Mononuclear cell (primary cell): ENCODE results near the gene GRIN1. TPM values are rescaled to one million over a fixed set of nuclear protein-coding genes. Genes with fewer than 3 reads are reported as not detected.

Experiments
- H3K27me3 ChIP-seq: 2 replicates; pipeline ENCODE4 v1.6.0; 2011; ENCODE audit warnings: low read length, control low read depth; ENCODE audit not compliant: insufficient read depth
- H3K4me1 ChIP-seq: 2 replicates; pipeline ENCODE4 v1.5.1; 2011; ENCODE audit warnings: mild to moderate bottlenecking, low read length, control low read depth; ENCODE audit not compliant: insufficient read depth
- H3K4me3 ChIP-seq: 2 replicates; pipeline ENCODE4 v1.5.1; 2011; ENCODE audit warnings: mild to moderate bottlenecking, low read length, moderate library complexity
- H3K9me3 ChIP-seq: 2 replicates; pipeline ENCODE4 v1.5.1; 2011; ENCODE audit warnings: low read depth, mild to moderate bottlenecking, control low read depth, low read length
- total RNA-seq: library from RNA; depleted of rRNA; stranded (reverse); fragments of >200 nt; gene quantifications from one replicate; pipeline ENCODE4 v1.2.3, GENCODE V29; 2012

The GRIN1 gene
- total RNA-seq, 1 donor, result not detected

- Histone ChIP-seq H3K27me3 (peaks cover 26% of the 10 kb centered on the region), H3K4me1 (peaks cover 7% of the 10 kb centered on the region), H3K4me3 (no peak overlapping the region), H3K9me3 (no peaks in the 10 kb centered on the region)
These were observed 31.7 kb downstream of the GRIN1 start for GRCh38 chr9:137170486-137171148.

DNA sequence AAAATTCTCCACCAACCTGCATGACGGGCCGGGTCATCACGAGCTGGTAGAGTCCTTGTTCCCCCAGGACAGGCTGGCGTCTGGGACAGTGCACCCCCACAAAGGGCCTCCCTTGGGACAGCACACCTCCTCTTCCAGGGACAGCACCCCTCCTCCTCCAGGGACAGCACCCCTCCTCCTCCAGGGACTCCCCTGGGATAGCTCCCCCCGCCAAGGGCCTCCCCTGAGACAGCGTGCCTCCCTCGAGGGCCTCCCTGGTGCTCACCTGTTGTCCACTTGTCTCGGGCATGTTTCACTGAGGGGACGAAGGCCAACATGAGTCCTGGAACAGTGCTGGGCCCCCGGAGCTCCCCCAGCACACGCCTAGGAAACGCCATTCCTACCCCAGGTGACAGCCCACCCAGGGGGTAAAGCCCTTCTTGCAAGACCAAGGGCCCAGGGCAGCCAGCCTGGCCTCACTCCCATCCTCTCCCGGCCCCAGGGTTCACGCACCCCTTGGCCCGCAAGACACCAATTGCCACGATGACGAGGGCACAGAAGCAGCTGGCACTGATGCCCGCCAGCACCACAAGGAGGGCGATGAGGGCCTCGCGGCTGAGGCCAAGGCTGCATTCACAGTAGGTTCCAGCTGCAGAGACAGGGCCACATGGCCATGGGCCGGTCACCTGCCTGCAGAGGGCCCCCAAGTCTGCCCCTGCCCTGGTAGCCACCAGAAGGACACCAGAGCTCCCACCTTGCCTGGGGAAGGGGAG is 32.4 kb downstream of the GRIN1 start:
- peaks cover 24% of the 10 kb centered on the region for H3K27me3 ChIP-seq
- no peak overlapping the region for H3K4me3 ChIP-seq

GRCh38 chr9:137172901-137173795 is 34.2 kb downstream of the GRIN1 start:
- no peak overlapping the region for H3K4me3 ChIP-seq
- H3K4me1 ChIP-seq, result peaks cover 7% of the 10 kb centered on the region
- H3K27me3 ChIP-seq, result peaks cover 17% of the 10 kb centered on the region
- H3K9me3 ChIP-seq, result no peaks in the 10 kb centered on the region

More for the DNA sequence above, 32.4 kb downstream of the GRIN1 start:
- Histone ChIP-seq H3K9me3 (no peaks in the 10 kb centered on the region), H3K4me1 (peaks cover 7% of the 10 kb centered on the region)

GRCh38 chr9:137173796-137174664 is 35.1 kb downstream of the GRIN1 start:
- Histone ChIP-seq H3K27me3 (peaks cover 17% of the 10 kb centered on the region), H3K9me3 (no peaks in the 10 kb centered on the region), H3K4me1 (peaks cover 6% of the 10 kb centered on the region), H3K4me3 (no peak overlapping the region)

DNA sequence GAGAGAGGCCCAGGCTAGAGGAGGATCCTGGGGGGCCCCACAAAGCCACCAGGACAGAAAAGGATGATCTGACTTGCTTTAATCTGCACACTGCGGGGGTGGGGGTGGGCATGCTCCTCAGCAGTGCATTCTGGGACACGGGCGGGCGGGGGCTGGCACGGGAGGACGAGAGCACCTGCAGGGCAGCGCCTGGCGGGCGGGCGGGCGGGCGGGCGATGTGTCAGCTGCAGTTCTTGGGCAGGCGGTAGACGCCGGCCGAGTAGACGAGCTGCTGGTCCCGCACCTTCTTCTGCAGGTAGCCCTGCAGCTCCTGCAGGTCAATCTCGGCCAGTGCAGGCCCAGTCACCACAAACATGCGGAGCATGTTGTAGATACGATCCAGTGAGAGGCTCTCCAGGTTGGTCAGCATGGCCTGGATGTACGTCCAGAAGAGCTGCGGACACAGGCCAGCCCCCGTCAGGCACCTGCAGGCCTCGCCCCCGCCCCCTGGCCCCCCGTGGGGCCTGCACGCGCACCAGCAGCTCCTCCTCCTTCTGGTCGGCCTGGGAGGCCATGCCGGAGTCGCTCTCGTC is 35.9 kb downstream of the GRIN1 start:
- Histone ChIP-seq H3K27me3 (peaks cover 13% of the 10 kb centered on the region), H3K4me3 (no peak overlapping the region), H3K9me3 (no peaks in the 10 kb centered on the region), H3K4me1 (no peaks in the 10 kb centered on the region)

DNA sequence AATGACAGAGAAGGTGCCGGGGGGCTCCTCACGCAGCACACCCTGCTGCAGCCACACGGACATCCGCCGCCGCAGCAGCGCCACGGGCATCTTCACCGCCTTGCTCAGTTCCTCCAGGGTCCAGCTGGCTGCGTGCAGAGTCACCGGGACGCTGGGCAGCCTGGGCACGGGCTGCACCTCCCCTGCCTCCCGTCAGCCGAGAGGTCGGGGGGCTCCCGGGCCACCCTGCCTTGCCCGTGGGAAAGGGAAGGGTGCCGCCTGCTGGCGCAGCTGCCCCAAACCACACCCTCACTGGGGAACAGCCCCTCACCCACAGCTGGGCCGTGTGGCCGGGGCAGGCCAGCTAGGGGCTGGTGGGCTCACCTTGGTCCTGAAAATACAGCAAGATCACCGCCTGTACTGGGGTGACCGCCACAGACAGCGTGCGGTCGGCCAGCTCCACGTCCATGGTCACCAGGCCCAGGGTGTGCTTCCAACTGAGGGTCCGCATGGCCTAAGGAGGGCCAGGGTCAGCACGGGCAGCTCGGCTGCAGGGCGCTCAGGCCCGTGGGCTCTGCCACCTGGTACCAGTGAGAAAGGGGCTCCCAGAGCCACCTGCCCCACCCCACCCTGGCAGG is 36.5 kb downstream of the GRIN1 start:
- Histone ChIP-seq H3K4me3 (no peak overlapping the region), H3K4me1 (no peaks in the 10 kb centered on the region), H3K27me3 (peaks cover 7% of the 10 kb centered on the region), H3K9me3 (no peaks in the 10 kb centered on the region)

DNA sequence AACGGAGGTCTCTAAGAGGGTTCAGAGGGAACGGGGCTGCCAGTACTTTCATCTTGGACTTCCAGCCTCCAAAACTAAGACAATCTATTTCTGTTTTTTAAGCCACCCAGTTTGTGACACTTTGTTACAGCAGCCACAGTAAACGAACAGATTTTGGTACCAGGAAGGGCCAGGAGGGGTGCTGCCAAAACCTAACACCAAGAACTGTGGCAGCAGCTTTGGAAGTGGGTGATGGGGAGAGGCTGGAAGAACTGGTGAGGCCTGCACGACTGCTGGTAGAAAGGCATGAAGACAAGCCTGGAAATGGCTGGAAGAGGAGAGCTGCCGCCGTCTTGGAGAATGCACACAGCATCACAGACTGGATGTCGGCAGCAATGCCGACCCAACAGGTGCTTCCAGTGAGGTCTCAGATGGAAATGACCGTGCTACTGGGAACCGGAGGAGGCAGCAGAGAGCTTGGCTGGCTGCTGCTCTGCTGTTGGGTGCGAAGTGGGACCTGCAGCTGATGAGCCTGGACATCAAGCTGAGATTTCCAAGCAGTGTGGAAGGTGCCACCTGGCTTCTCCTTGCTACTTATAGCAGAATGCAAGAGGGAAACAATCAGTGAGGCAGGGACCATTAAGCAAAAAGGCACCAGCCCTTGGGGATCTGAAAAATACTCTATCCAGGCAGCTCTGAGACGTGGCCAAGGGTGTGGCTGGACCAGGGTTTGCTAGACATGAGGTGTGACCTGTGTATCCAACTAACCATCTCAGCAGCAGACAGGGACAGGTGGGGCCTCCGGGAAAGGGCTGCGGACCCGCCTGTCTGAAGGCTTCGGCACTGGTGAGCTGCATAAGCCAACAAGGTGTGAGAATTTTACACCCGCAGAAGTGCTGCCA is 37.6 kb downstream of the GRIN1 start:
- H3K9me3 ChIP-seq, result no peaks in the 10 kb centered on the region
- no peaks in the 10 kb centered on the region for H3K4me1 ChIP-seq
- no peak overlapping the region for H3K4me3 ChIP-seq
- peaks cover 2% of the 10 kb centered on the region for H3K27me3 ChIP-seq

DNA sequence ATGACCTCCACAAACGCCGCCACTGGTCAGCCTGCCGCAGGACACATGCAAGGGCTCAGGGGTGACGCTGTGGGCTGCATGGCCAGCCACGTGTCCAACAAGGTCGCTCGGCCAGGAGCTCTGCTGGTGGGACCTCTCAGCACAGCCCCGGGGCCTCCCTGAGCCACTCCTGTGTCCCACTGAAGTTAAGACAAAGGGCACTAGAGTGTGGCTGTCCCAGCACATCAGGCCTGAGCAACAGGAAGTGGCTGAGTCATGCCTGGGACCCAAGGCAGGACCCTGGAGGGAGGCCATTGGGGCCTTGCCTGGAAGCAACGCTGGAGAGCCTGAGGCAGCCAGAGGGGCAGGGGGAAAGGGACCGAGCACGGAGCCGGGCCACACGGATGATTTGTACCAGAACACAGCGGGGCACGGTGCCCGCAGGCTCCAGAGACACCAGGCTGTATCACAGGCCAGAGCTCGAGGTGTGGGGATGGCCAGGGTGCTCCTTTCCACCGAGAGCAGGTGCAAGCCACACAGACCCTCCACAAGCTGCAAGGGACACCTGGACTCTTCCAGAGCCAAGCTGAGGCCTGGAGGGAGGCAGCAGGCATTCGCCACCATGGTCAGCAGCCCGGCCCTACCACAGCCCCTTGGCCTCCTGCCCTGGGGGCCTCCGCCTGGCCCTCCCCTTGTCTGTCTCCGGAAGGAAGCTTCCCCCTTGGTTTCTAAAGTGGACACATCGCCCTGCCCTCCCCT is 39.4 kb downstream of the GRIN1 start:
- H3K9me3 ChIP-seq, result no peaks in the 10 kb centered on the region
- H3K4me1 ChIP-seq, result no peaks in the 10 kb centered on the region
- H3K4me3 ChIP-seq, result no peak overlapping the region
- H3K27me3 ChIP-seq, result no peaks in the 10 kb centered on the region

DNA sequence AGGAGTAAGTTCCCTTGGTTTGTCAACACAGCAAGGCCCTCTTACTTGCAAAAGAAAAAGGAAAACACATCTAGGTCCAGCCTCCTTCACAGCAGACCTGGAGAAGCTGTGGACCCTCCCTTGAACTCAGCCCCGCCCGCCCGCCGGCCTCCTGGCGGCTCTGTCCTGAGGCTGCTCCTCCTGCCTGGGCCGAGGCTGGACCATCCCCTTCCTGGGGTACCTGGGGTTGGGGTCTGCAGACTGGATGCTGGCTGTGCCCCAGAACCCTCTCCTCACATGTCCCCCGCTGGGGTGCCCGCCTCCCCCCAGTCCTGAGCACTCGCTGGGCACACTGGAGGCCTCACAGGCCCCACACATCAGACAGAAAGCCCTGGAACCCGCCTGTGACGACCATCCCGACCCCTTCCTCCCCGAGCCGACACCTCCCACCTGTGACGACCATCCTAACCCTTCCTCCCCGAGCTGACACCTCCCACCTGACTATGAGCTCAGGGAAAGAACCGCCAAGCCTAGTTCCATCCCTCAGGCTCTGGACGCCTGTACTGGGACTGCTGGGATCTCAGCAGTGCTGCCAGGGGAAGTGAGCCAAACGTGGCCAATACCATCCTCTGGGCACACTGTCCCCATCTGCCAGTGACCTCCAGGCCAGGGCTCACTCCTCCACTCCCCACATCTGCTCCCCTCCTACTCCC is 40.1 kb downstream of the GRIN1 start:
- Histone ChIP-seq H3K4me3 (no peak overlapping the region), H3K4me1 (no peaks in the 10 kb centered on the region), H3K9me3 (no peaks in the 10 kb centered on the region), H3K27me3 (no peaks in the 10 kb centered on the region)

DNA sequence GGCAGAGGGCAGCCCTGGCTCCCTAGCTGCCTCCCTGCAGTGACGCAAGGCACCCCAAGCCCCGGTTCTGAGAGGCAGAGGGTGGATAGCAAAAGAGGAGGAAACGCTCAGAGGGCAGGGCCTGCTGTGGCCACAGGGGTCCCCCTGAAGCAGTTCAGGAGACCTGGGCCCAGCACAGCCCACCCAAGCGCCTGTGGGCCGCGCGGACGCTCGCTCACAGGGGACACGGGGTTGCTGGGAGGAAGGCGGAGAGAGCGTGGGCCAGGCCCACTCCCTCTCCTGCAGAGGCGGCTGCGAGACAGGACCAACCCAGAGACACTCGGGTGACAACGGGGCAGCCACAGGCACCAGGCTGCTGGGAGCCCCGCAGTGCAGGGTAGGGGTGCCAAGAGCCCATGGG is 40.8 kb downstream of the GRIN1 start:
- no peak overlapping the region for H3K4me3 ChIP-seq
- no peaks in the 10 kb centered on the region for H3K9me3 ChIP-seq
- no peaks in the 10 kb centered on the region for H3K4me1 ChIP-seq
- no peaks in the 10 kb centered on the region for H3K27me3 ChIP-seq

GRCh38 chr9:137180491-137180890 is 41.5 kb downstream of the GRIN1 start:
- H3K9me3 ChIP-seq, result no peaks in the 10 kb centered on the region
- H3K4me3 ChIP-seq, result no peak overlapping the region
- no peaks in the 10 kb centered on the region for H3K27me3 ChIP-seq
- H3K4me1 ChIP-seq, result no peaks in the 10 kb centered on the region

GRCh38 chr9:137181680-137182079 is 42.7 kb downstream of the GRIN1 start:
- Histone ChIP-seq H3K9me3 (no peaks in the 10 kb centered on the region), H3K4me1 (peaks cover 10% of the 10 kb centered on the region), H3K4me3 (no peak overlapping the region), H3K27me3 (no peaks in the 10 kb centered on the region)
